Mesodermal cell (in vitro differentiated cells): Measurements from ENCODE around the gene KCNAB1.
"Not testable (repeated sequence)": the region's sequence is repeated elsewhere in the genome, so short reads cannot be mapped to it uniquely, and the experiment has no call there.

Experiments
- H3K27ac ChIP-seq: 2 replicates; pipeline ENCODE4 v1.7.0; 2013; ENCODE audit warnings: mild to moderate bottlenecking, low read depth, low read length, moderate library complexity; ENCODE audit not compliant: severe bottlenecking
- H3K36me3 ChIP-seq: 2 replicates; pipeline ENCODE4 v1.7.1; 2013; ENCODE audit warnings: mild to moderate bottlenecking, low read length, moderate library complexity; ENCODE audit not compliant: control insufficient read depth, insufficient read depth
- H3K4me1 ChIP-seq: one replicate; pipeline ENCODE4 v1.7.1; 2013; ENCODE audit warnings: mild to moderate bottlenecking, low read length; ENCODE audit not compliant: insufficient read depth, control insufficient read depth, poor library complexity, severe bottlenecking
- H3K4me3 ChIP-seq: 2 replicates; pipeline ENCODE4 v1.7.0; 2013; ENCODE audit warnings: low read length, control low read depth, mild to moderate bottlenecking; ENCODE audit not compliant: insufficient read depth, poor library complexity, severe bottlenecking; ENCODE audit errors: extremely low read depth
- H3K9me3 ChIP-seq: 2 replicates; pipeline ENCODE4 v1.7.1; 2013; ENCODE audit warnings: mild to moderate bottlenecking, low read length, moderate library complexity; ENCODE audit not compliant: control insufficient read depth
- WGBS, 2 experiments: methylation state at CpG; one replicate each; pipeline ENCODE4 v1.1.5; 2013; ENCODE audit warnings: missing lambda C conversion rate in 2 of 2; ENCODE audit not compliant: insufficient coverage in 2 of 2; 5-methylcytosine and 5-hydroxymethylcytosine counted together

The KCNAB1 gene

DNA sequence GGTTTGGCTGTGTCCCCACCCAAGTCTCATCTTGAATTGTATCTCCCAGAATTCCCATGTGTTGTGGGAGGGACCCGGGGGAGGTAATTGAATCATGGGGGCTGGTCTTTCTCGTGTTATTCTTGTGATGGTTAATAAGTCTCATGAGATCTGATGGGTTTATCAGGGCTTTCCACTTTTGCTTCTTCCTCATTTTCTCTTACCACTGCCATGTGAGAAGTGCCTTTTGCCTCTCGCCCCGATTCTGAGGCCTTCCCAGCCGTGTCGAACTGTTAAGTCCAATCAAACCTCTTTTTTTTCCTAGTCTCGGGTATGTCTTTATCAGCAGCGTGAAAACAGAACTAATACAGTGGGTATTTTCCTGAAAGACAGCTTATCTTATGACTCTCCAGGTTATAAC, 448.6 kb downstream of the KCNAB1 start:
- H3K36me3 ChIP-seq, H3K9me3 ChIP-seq, H3K27ac ChIP-seq, H3K4me3 ChIP-seq, H3K4me1 ChIP-seq: not testable (repeated sequence)
- WGBS, 2 experiments: 84 to 89% methylated on average over 4 to 6 of the region's 8 CpGs

DNA sequence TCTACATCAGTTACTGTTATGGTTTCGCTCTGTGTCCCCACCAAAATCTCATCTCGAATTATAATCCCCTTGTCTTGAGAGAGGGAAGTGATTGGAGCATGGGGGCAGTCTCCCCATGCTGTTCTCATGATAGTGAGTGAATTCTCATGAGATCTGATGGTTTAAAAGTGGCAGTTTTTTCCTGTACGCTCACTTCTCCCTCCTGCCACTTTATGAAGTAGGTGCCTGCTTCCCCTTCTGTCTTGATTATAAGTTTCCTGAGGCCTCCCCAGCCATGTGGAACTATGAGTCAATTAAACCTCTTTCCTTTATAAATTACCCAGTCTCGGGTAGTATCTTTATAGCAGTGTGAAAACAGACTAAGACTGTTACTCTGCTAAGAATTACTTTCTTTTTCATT, 449.5 kb downstream of the KCNAB1 start:
- H3K27ac ChIP-seq, H3K4me3 ChIP-seq, H3K36me3 ChIP-seq, H3K9me3 ChIP-seq, H3K4me1 ChIP-seq: not testable (repeated sequence)
- WGBS, 2 experiments: no CpG with 5 or more reads among the region's 4 CpGs

DNA sequence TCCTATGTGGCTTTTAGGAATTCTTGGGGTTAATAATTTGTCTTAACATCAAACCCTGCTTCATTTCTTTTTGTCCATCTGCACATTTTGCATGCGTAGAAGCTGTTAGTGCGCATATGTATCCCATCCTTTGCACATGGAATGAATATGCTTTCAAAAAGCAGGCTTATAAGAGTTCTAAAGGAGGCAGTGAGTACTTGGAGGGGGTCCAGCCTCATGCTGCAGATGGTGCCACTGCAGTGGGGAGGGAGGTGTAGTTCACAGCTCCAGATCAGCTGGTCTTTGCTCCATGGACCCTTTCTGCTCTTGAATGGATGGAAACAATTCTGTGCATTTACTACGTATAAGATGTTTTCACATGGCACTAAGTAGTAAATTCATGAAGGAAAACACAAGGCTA, 455.3 kb downstream of the KCNAB1 start:
- 100% methylated on average over 1 of the region's 3 CpGs; no CpG with 5 or more reads in 1 of the 2 experiments for WGBS, 2 experiments
- H3K9me3 ChIP-seq: no peaks in the 10 kb centered on the region
- no peak overlapping the region for H3K4me3 ChIP-seq
- no peaks in the 10 kb centered on the region for H3K4me1 ChIP-seq
- H3K36me3 ChIP-seq: no peaks in the 10 kb centered on the region
- no peak overlapping the region for H3K27ac ChIP-seq

DNA sequence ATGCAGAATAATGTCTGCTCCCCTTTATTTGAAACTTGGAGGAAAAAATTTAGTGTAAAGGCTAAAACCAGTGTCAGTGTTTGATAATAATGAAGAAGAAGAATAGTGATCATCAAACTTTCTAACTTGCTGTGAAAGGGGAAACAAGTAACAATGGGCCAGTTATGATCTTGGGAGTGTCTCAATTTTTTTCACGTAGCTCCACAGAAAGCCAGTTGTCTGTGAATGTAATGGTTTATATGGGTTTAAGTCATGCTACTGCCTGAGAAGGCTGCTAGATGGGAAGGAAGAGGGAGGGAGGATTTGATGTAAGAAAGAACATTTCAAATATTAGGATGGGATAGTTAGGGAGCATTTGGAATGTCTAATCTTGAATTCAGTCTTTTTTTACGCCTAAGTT, 455.7 kb downstream of the KCNAB1 start:
- Histone ChIP-seq H3K9me3 (no peaks in the 10 kb centered on the region), H3K36me3 (no peaks in the 10 kb centered on the region)

DNA sequence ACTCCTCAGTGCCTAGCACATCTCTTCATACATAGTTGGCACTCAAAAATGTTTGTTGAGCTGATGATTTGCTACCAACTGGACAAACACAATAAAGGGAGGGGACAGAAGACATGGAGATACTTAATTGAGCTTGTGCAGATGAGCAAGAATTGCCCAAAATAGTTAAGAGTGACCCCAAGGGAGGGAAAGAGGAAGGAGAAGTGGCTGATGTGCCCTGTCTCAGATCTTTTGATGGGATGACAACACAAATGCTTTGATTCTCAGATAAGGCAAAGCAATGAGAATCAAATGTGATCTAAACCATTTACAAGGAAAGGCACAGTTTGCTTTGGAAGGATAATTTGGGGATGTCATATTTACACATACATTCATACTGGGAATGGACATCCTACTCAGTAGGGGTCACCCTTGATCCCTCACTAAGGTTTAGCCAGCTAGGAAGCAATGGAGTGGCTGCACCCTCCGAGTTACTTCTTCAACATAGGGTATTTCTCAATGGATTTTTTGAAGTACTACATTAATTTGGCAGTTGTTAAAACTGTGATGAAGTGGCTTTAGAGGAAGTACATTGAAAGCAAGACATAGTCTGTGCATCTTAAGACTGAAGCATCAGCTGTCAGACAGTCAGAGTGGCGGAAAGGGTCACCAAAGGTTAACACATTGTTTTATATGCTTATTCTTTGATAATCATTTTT, 456.4 kb downstream of the KCNAB1 start:
- Histone ChIP-seq H3K27ac (no peak overlapping the region), H3K4me3 (no peak overlapping the region), H3K4me1 (no peaks in the 10 kb centered on the region), H3K9me3 (no peaks in the 10 kb centered on the region), H3K36me3 (no peaks in the 10 kb centered on the region)
- WGBS, 2 experiments: 67% methylated on average over 1 of the region's 2 CpGs; no CpG with 5 or more reads in 1 of the 2 experiments

More for the DNA sequence above, 455.7 kb downstream of the KCNAB1 start:
- WGBS, 2 experiments: 80 to 89% methylated on average over 1 to 2 of the region's 2 CpGs
- H3K4me3 ChIP-seq: no peak overlapping the region
- H3K4me1 ChIP-seq: no peaks in the 10 kb centered on the region
- no peak overlapping the region for H3K27ac ChIP-seq

DNA sequence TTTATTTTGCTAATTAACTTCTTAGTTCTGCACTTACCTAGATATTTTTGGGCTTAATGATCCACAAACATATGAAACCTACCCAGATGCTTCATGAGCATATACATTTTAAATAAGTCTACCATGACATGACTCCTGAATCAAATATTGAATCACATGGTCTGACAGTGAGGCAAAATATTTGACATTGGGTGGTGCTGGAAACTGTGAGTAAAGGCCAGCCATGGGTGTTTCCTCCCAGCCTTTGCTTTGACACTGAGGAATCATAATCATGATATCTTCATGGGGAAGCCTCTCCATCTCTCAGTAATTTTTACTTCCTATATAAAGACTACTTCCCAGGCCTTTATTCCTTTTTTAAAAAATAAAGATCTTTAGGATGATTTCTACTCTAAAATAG, 457.4 kb downstream of the KCNAB1 start:
- Histone ChIP-seq H3K4me3 (no peak overlapping the region), H3K27ac (no peak overlapping the region), H3K9me3 (no peaks in the 10 kb centered on the region), H3K36me3 (no peaks in the 10 kb centered on the region), H3K4me1 (no peaks in the 10 kb centered on the region)

DNA sequence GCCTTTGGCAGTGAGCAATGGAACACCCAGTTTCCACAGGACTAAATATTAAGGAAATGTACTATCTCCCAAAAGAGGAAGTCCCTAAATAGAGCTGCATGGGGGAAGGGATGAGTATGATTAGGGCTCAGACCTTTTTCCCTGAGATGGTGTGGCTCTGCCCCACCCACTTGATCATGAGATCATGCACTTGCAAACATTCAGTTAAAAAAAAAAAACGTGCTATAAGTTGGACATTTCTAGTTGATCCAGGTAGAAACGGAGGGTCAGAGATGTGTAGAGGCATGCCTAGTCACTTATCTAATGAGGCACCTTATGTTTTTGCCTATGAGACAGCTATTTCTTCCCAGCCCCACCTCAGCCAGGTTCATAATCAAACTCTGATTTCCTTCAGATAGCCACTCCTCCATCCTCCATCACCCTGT, 459.1 kb downstream of the KCNAB1 start:
- Histone ChIP-seq H3K4me3 (no peak overlapping the region), H3K36me3 (no peaks in the 10 kb centered on the region)
- WGBS, 2 experiments: 100% methylated on average over 1 of the region's 2 CpGs

DNA sequence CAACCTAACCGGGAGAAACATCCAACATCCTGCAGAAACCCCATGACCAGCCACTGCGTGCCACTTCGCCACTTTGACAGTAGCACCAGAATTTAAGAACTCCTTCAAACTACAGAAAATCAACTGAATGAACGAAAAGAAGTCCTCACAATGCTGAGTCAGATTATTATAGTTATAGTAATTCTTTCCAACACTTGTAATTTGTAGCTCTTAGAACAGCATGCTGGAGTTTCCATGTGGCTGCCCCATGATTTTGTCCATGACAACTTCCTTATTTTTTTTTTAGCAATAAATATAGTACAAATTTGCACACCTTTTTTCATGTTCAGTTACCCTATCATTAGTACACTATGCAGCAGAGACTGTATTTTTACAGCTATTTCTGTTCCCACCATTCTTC, 460.7 kb downstream of the KCNAB1 start:
- no peaks in the 10 kb centered on the region for H3K9me3 ChIP-seq
- WGBS, 2 experiments: 95% methylated on average over 3 of the region's 4 CpGs; no CpG with 5 or more reads in 1 of the 2 experiments
- no peaks in the 10 kb centered on the region for H3K36me3 ChIP-seq
- H3K4me1 ChIP-seq: no peaks in the 10 kb centered on the region
- H3K4me3 ChIP-seq: no peak overlapping the region
- no peak overlapping the region for H3K27ac ChIP-seq

More for the DNA sequence above, 459.1 kb downstream of the KCNAB1 start:
- no peak overlapping the region for H3K27ac ChIP-seq
- no peaks in the 10 kb centered on the region for H3K9me3 ChIP-seq
- no peaks in the 10 kb centered on the region for H3K4me1 ChIP-seq

DNA sequence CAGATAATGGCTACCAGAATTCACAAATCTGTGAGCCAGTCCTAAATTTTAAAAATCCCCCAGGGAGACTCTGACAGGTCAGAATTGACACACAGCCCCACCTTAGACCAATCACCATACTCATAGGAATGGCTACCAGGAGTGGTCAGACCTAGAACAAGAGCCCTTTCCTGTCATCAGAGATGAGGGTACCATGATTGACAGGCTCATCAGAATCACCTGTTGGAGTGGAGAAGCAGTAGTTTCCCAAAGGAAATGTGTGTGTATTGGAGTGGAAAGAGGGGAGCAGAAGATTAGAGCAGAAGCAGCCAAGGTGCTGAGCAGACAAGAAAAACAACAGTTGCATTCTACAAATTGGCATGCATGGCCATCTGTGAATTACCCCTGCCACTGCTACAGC, 461.6 kb downstream of the KCNAB1 start:
- Histone ChIP-seq H3K27ac (no peak overlapping the region), H3K4me3 (no peak overlapping the region), H3K9me3 (no peaks in the 10 kb centered on the region), H3K4me1 (no peaks in the 10 kb centered on the region), H3K36me3 (no peaks in the 10 kb centered on the region)

DNA sequence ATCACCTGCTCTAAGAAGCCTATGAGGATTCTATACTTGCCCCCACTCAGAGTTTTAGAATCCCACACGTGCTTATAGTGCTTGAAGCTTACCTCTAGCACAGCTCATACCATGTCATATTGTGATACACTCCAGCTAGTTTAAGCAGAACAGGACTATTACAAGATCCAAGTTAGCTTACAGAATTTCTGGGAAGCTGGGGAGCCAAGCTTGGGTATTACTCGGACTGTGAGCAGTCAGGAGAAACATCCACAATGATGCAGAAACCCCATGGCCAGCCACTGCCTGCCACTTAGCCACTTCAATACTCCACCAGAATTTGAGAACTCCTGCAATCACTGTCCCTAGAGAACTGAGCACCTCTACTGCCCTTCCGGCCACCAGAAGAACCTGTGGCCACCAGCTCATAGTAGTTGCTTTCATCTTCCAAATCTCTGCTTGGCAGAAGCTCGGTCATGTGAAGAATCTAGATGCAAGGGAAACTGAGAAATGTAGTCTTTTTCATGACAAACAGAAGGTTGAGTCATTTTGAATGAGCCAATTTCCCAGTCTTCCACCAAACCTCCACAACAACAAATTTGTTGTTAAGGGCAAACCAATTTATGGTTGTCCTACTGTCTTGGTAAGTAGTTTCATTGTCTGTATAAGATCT, 462.3 kb downstream of the KCNAB1 start:
- 95 to 100% methylated on average over 2 of the region's 4 CpGs for WGBS, 2 experiments
- H3K4me1 ChIP-seq: no peaks in the 10 kb centered on the region
- no peaks in the 10 kb centered on the region for H3K9me3 ChIP-seq
- no peak overlapping the region for H3K4me3 ChIP-seq
- H3K36me3 ChIP-seq: no peaks in the 10 kb centered on the region
- no peak overlapping the region for H3K27ac ChIP-seq

DNA sequence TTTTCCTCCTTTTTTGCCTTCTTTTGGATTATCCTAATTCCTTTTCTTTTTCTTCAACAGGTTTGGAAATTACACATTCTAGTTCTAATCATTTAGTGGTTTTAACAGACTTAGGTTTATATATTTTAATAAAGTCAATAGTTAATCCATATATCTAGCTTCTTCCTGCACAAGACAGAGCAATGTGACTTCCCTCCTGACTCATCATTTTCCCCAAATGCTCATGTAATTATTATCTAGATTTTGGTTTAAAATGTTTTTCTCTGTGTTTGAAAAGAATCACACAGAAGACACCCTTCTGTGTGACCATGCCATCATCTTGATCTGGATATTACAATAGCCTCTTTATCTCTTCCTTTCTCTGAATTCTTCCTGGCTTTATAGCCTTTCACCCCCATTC, 463.1 kb downstream of the KCNAB1 start:
- Histone ChIP-seq H3K4me3 (no peak overlapping the region), H3K4me1 (no peaks in the 10 kb centered on the region), H3K36me3 (no peaks in the 10 kb centered on the region), H3K27ac (no peak overlapping the region), H3K9me3 (no peaks in the 10 kb centered on the region)
